HEK293 (cell line): ENCODE data around the gene MED19.

Experiments used
- CTCF ChIP-seq: fragments of 450-650 bp; formaldehyde crosslinking; IDR thresholded peaks from 2 replicates; pipeline ENCODE4 v1.5.1; 2016; ENCODE audit warnings: missing biosample characterization, missing genetic modification characterization
- TRIM28 ChIP-seq: IDR thresholded peaks from 2 replicates; pipeline ENCODE4 v1.6.1; 2011; ENCODE audit warnings: low read length, control low read depth, borderline replicate concordance
- ZBTB6 ChIP-seq: fragments of 450-650 bp; formaldehyde crosslinking; IDR thresholded peaks from 2 replicates; pipeline ENCODE4 v1.5.1; 2017; ENCODE audit warnings: missing biosample characterization, missing genetic modification characterization
- ZNF585B ChIP-seq: fragments of 450-650 bp; formaldehyde crosslinking; IDR thresholded peaks from 2 replicates; pipeline ENCODE4 v1.5.1; 2016; ENCODE audit warnings: missing biosample characterization, missing genetic modification characterization

- TF ChIP-seq ZNF585B (tag by site-specific recombination) (no peak), CTCF (no peak), TRIM28 (no peak), ZBTB6 (tag by site-specific recombination) (no peak)
Measured at GRCh38 chr11:57751176-57751575, 39.2 kb upstream of the MED19 start.
